Caco-2 (cell line): Measurements from ENCODE around the gene RBM17. TPM values are rescaled to one million over a fixed set of nuclear protein-coding genes. Genes with fewer than 3 reads are reported as not detected.

Source experiments
- BruUV-seq: library from RNA; stranded (reverse); fragments of 400-500 nt; replicated peaks from 2 replicates; lab custom pipeline; 2021; lab: Mats Ljungman, UMichigan
- CTCF ChIA-PET: fragments of 300-600 bp; sonication (Branson Sonifier 250); formaldehyde crosslinking; loops from one replicate; lab custom pipeline; 2022; ENCODE audit warnings: antibody characterized with exemption; lab: Charles Lee
- POLR2A ChIA-PET: fragments of 300-600 bp; sonication (Branson Sonifier 250); formaldehyde crosslinking; loops from one replicate; lab custom pipeline; 2022; ENCODE audit warnings: antibody characterized with exemption; lab: Charles Lee
- DNase-seq, 2 experiments: peaks; one replicate each; pipeline versions ENCODE4 v3.0.0 to v3.0.0-alpha.2; 2020 to 2022
- H3K27me3 ChIP-seq: replicated peaks from 2 replicates; pipeline ENCODE4 v1.6.0; 2011; ENCODE audit warnings: low read length; ENCODE audit not compliant: control insufficient read depth, insufficient read depth
- H3K36me3 ChIP-seq: 2 replicates; pipeline ENCODE4 v1.5.1; 2011; ENCODE audit warnings: low read length; ENCODE audit not compliant: control insufficient read depth, insufficient read depth
- H3K4me1 ChIP-seq: fragments of 250-450 bp; sonication (Bioruptor Pico); 2 replicates; pipeline ENCODE4 v1.5.1; 2020; ENCODE audit warnings: mild to moderate bottlenecking
- H3K4me3 ChIP-seq: 2 replicates; pipeline ENCODE4 v1.5.1; 2011; ENCODE audit warnings: low read depth, mild to moderate bottlenecking, control low read depth, low read length
- H3K9me3 ChIP-seq: fragments of 250-450 bp; sonication (Bioruptor Pico); 2 replicates; pipeline ENCODE4 v1.5.1; 2020; ENCODE audit warnings: mild to moderate bottlenecking, moderate library complexity
- H3K27ac Mint-ChIP-seq: one replicate; pipeline ENCODE4 v1.8.0; 2022; ENCODE audit warnings: mixed read lengths; ENCODE audit not compliant: unreplicated experiment
- H3K27me3 Mint-ChIP-seq: one replicate; pipeline ENCODE4 v1.8.0; 2022; ENCODE audit warnings: mixed read lengths; ENCODE audit not compliant: insufficient read depth, unreplicated experiment
- H3K36me3 Mint-ChIP-seq: one replicate; pipeline ENCODE4 v1.8.0; 2022; ENCODE audit warnings: mild to moderate bottlenecking, mixed read lengths; ENCODE audit not compliant: insufficient read depth, unreplicated experiment
- H3K4me1 Mint-ChIP-seq: one replicate; pipeline ENCODE4 v1.8.0; 2022; ENCODE audit warnings: low read depth, mixed read lengths; ENCODE audit not compliant: unreplicated experiment
- H3K4me3 Mint-ChIP-seq: one replicate; pipeline ENCODE4 v1.8.0; 2022; ENCODE audit warnings: mild to moderate bottlenecking, moderate library complexity, mixed read lengths; ENCODE audit not compliant: unreplicated experiment
- H3K9me3 Mint-ChIP-seq: one replicate; pipeline ENCODE4 v1.8.0; 2022; ENCODE audit warnings: mixed read lengths; ENCODE audit not compliant: unreplicated experiment
- CTCF ChIP-seq, 2 experiments: fragments of 200-600 bp in 1 of 2; IDR thresholded peaks; 1 replicate in 1 of 2; 2 replicates in 1 of 2; pipeline versions ENCODE4 v1.5.1 to v1.8.0; 2011 to 2022; ENCODE audit warnings: antibody characterized with exemption in 1 of 2, control low read depth in 1 of 2, inconsistent platforms in 1 of 2, low read depth in 1 of 2, low read length in 1 of 2, mild to moderate bottlenecking in 1 of 2, moderate library complexity in 1 of 2; ENCODE audit not compliant: insufficient read depth in 1 of 2, severe bottlenecking in 1 of 2, unreplicated experiment in 1 of 2
- intact Hi-C: fragments of 100-400 bp; cut with micrococcal nuclease; formaldehyde crosslinking; loops from one replicate; pipeline ENCODE4 v1.10.0; 2022; ENCODE audit not compliant: unreplicated experiment
- total RNA-seq: library from RNA; stranded (reverse); gene quantifications from 2 replicates; pipeline ENCODE4 v1.2.3, GENCODE V29; 2022

RBM17 gene
- total RNA-seq, 1 experiment from 2014 or later = 290 TPM

- no peaks in the 10 kb centered on the region for H3K9me3 Mint-ChIP-seq
- Histone ChIP-seq H3K9me3 (no peaks in the 10 kb centered on the region), H3K4me3 (no peak overlapping the region), H3K36me3 (peaks cover 20% of the 10 kb centered on the region), H3K27me3 (no peaks in the 10 kb centered on the region), H3K4me1 (no peaks in the 10 kb centered on the region)
- no peaks in the 10 kb centered on the region for H3K4me1 Mint-ChIP-seq
- no peak for DNase-seq
- H3K36me3 Mint-ChIP-seq = peaks cover 90% of the 10 kb centered on the region
- ChIA-PET CTCF (interaction anchor here (1.1 kb wide), 1 partner anchor 294 kb away, joined by 5 read pairs; no protein-coding TSS in a partner anchor), POLR2A (no interaction called here)
- H3K4me3 Mint-ChIP-seq = no peak overlapping the region
- no TSS peak for BruUV-seq
- no peak overlapping the region for H3K27ac Mint-ChIP-seq
- intact Hi-C loops = loop anchor here (2.0 kb wide), 3 partner anchors 19 to 55 kb away; partner anchors contain the start of gene RBM17
- no peaks in the 10 kb centered on the region for H3K27me3 Mint-ChIP-seq
- TF ChIP-seq CTCF (IDR thresholded peaks at IDR 0.05; ENCODE audit: insufficient read depth in 1 of 2, low read depth in 1 of 2, low read length in 1 of 2, severe bottlenecking in 1 of 2, unreplicated experiment in 1 of 2) = no peak
Observed at GRCh38 chr10:6108072-6108471, 19.2 kb downstream of the RBM17 start.

- POLR2A ChIA-PET = no interaction called here
- no peak overlapping the region for H3K4me3 ChIP-seq
- H3K36me3 Mint-ChIP-seq = peaks cover 94% of the 10 kb centered on the region
- no peak overlapping the region for H3K27ac Mint-ChIP-seq
- no peak overlapping the region for H3K4me3 Mint-ChIP-seq
- CTCF ChIA-PET = interaction anchor here (1.1 kb wide), 1 partner anchor 293 kb away, joined by 5 read pairs; no protein-coding TSS in a partner anchor
- TF ChIP-seq CTCF (IDR thresholded peaks at IDR 0.05; ENCODE audit: insufficient read depth in 1 of 2, low read depth in 1 of 2, low read length in 1 of 2, severe bottlenecking in 1 of 2, unreplicated experiment in 1 of 2) = peak; percentile 61 to 85
- intact Hi-C loops = loop anchor here (1.0 to 2.0 kb wide), 6 partner anchors 20 to 297 kb away; partner anchors contain the start of genes PFKFB3 and RBM17
- no peaks in the 10 kb centered on the region for H3K4me1 Mint-ChIP-seq
- DNase-seq = peak in 1 of 2 experiments; percentile 47
- H3K36me3 ChIP-seq = peaks cover 19% of the 10 kb centered on the region
- BruUV-seq = no TSS peak
- H3K27me3 ChIP-seq = no peaks in the 10 kb centered on the region
- H3K4me1 ChIP-seq = no peaks in the 10 kb centered on the region
- H3K9me3 ChIP-seq = no peaks in the 10 kb centered on the region
- no peaks in the 10 kb centered on the region for H3K27me3 Mint-ChIP-seq
- no peaks in the 10 kb centered on the region for H3K9me3 Mint-ChIP-seq
Observed at GRCh38 chr10:6108631-6109443, 20.0 kb downstream of the RBM17 start.

- Histone ChIP-seq H3K4me1 (no peaks in the 10 kb centered on the region), H3K36me3 (peaks cover 17% of the 10 kb centered on the region), H3K4me3 (no peak overlapping the region), H3K9me3 (no peaks in the 10 kb centered on the region), H3K27me3 (no peaks in the 10 kb centered on the region)
- CTCF ChIA-PET = interaction anchor here (2.6 kb wide), 1 partner anchor 292 kb away, joined by 21 read pairs; no protein-coding TSS in a partner anchor
- H3K27ac Mint-ChIP-seq = no peak overlapping the region
- intact Hi-C loops = loop anchor here (1.0 to 2.0 kb wide), 6 partner anchors 21 to 297 kb away; partner anchors contain the start of genes PFKFB3 and RBM17
- no peak for DNase-seq
- H3K36me3 Mint-ChIP-seq = peaks cover 94% of the 10 kb centered on the region
- BruUV-seq = no TSS peak
- no peak overlapping the region for H3K4me3 Mint-ChIP-seq
- POLR2A ChIA-PET = no interaction called here
- no peaks in the 10 kb centered on the region for H3K27me3 Mint-ChIP-seq
- H3K4me1 Mint-ChIP-seq = no peaks in the 10 kb centered on the region
- TF ChIP-seq CTCF (IDR thresholded peaks at IDR 0.05; ENCODE audit: insufficient read depth in 1 of 2, low read depth in 1 of 2, low read length in 1 of 2, severe bottlenecking in 1 of 2, unreplicated experiment in 1 of 2) = no peak
- no peaks in the 10 kb centered on the region for H3K9me3 Mint-ChIP-seq
Observed at GRCh38 chr10:6109444-6109775, 20.6 kb downstream of the RBM17 start.
